Testis (tissue), 2 donors: ENCODE results near the gene PDCD11.

Experiments
- POLR2A ChIP-seq: fragments of 450-650 bp; IDR thresholded peaks from one replicate; pipeline ENCODE4 v1.6.1; 2017; ENCODE audit warnings: antibody characterized with exemption, mild to moderate bottlenecking, moderate library complexity
- TF ChIP-seq, protein P1 (sequence below), 3 experiments: fragments of 450-650 bp in 2 of 3; fragments of 200-600 bp in 1 of 3; sonication (generic) in 1 of 3; IDR thresholded peaks; one replicate each; pipeline ENCODE4 v1.5.1; 2016 to 2019; ENCODE audit warnings: antibody characterized with exemption in 3 of 3, mild to moderate bottlenecking in 2 of 3, moderate library complexity in 1 of 3

DNA sequence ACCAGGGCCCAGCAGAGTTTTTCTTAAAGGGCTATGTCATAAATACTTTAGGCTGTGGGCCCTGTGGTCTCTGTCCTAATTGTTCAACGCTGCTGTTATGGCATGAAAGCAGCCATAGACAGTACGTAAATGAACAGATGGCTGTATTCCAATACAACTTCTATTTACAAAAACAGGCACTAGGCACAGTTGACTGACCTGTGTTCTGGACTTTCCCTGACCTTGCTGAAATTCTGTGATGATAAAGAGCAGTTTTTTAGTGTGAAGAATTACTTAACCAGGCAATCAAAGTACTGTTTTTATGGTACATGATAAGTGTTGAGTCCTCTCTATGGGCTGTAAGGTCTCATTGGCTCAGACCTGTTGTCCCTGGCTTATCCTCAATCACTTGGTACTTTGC lies 17.1 kb downstream of the PDCD11 start:
- no peak for TF ChIP-seq POLR2A
- TF ChIP-seq, protein P1, sequence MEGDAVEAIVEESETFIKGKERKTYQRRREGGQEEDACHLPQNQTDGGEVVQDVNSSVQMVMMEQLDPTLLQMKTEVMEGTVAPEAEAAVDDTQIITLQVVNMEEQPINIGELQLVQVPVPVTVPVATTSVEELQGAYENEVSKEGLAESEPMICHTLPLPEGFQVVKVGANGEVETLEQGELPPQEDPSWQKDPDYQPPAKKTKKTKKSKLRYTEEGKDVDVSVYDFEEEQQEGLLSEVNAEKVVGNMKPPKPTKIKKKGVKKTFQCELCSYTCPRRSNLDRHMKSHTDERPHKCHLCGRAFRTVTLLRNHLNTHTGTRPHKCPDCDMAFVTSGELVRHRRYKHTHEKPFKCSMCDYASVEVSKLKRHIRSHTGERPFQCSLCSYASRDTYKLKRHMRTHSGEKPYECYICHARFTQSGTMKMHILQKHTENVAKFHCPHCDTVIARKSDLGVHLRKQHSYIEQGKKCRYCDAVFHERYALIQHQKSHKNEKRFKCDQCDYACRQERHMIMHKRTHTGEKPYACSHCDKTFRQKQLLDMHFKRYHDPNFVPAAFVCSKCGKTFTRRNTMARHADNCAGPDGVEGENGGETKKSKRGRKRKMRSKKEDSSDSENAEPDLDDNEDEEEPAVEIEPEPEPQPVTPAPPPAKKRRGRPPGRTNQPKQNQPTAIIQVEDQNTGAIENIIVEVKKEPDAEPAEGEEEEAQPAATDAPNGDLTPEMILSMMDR (IDR thresholded peaks at IDR 0.05): no peak
